Fibroblast of lung (primary cell): Measurements from ENCODE around the gene SHISAL1. TPM values are rescaled to one million over a fixed set of nuclear protein-coding genes. Genes with fewer than 3 reads are reported as not detected.

ENCODE experiments used
- DNase-seq, 2 donors: peaks; one replicate each; pipeline versions ENCODE4 v3.0.0 to v3.0.0-alpha.2; 2010; ENCODE audit warnings: low read depth in 2 of 2
- H2AFZ ChIP-seq: 2 replicates; pipeline ENCODE4 v1.5.1; 2012; ENCODE audit warnings: low read length, control low read depth, inconsistent platforms
- H3K27ac ChIP-seq: 2 replicates; pipeline ENCODE4 v1.5.1; 2011; ENCODE audit warnings: low read length, control low read depth; ENCODE audit not compliant: insufficient read depth
- H3K27me3 ChIP-seq: 2 replicates; pipeline ENCODE4 v1.5.1; 2011; ENCODE audit warnings: mild to moderate bottlenecking, low read length; ENCODE audit not compliant: control insufficient read depth, insufficient read depth
- H3K36me3 ChIP-seq: 2 replicates; pipeline ENCODE4 v1.5.1; 2011; ENCODE audit warnings: low read length; ENCODE audit not compliant: control insufficient read depth, insufficient read depth
- H3K4me1 ChIP-seq: 2 replicates; pipeline ENCODE4 v1.5.1; 2011; ENCODE audit warnings: low read length; ENCODE audit not compliant: control insufficient read depth, insufficient read depth; ENCODE audit errors: extremely low read depth
- H3K4me2 ChIP-seq: 2 replicates; pipeline ENCODE4 v1.5.1; 2011; ENCODE audit warnings: low read length, control low read depth; ENCODE audit not compliant: insufficient read depth; ENCODE audit errors: extremely low read depth
- H3K4me3 ChIP-seq, 4 experiments: fragments of 200-600 bp in 1 of 4; sonication (generic) in 1 of 4; replicated peaks in 1 of 4; 2 replicates each; pipeline ENCODE4 v1.5.1; 2011 to 2016; ENCODE audit warnings: low read length in 4 of 4, low read depth in 3 of 4, mild to moderate bottlenecking in 3 of 4, control low read depth in 2 of 4, inconsistent platforms in 1 of 4, mixed read lengths in 1 of 4; ENCODE audit not compliant: insufficient read depth in 1 of 4; ENCODE audit errors: control extremely low read depth in 1 of 4
- H3K79me2 ChIP-seq: 2 replicates; pipeline ENCODE4 v1.5.1; 2012; ENCODE audit warnings: mild to moderate bottlenecking, low read length, inconsistent platforms; ENCODE audit not compliant: control insufficient read depth, insufficient read depth
- H3K9ac ChIP-seq: 2 replicates; pipeline ENCODE4 v1.5.1; 2011; ENCODE audit warnings: mild to moderate bottlenecking, low read length, control low read depth; ENCODE audit not compliant: insufficient read depth
- H3K9me3 ChIP-seq: 2 replicates; pipeline ENCODE4 v1.5.1; 2012; ENCODE audit warnings: low read depth, low read length; ENCODE audit not compliant: control insufficient read depth, insufficient read depth
- H4K20me1 ChIP-seq: 2 replicates; pipeline ENCODE4 v1.5.1; 2011; ENCODE audit warnings: low read length; ENCODE audit not compliant: control insufficient read depth, insufficient read depth; ENCODE audit errors: extremely low read depth
- CTCF ChIP-seq, 2 donors: IDR thresholded peaks in 1 of 2; conservative IDR thresholded peaks in 1 of 2; 1 replicate in 1 of 2; 2 replicates in 1 of 2; pipeline ENCODE4 v1.5.1; 2011 to 2012; ENCODE audit warnings: low read length in 2 of 2, control low read depth in 1 of 2, inconsistent platforms in 1 of 2, low read depth in 1 of 2, mild to moderate bottlenecking in 1 of 2
- EZH2 ChIP-seq: IDR thresholded peaks from 2 replicates; pipeline ENCODE4 v1.5.1; 2012; ENCODE audit warnings: low read length, control low read depth, mild to moderate bottlenecking; ENCODE audit errors: missing control alignments
- polyA plus RNA-seq, 2 donors: library from polyadenylated mRNA; depleted of rRNA in 1 of 2; stranded (reverse) in 1 of 2; unstranded in 1 of 2; fragments of >200 nt; gene quantifications; 2 replicates each; pipeline ENCODE4 v1.2.1, GENCODE V29; 2011 to 2012; ENCODE audit warnings: missing spikeins in 1 of 2
- total RNA-seq: library from RNA; depleted of rRNA; stranded (reverse); fragments of >200 nt; gene quantifications from 2 replicates; pipeline ENCODE4 v1.2.1, GENCODE V29; 2014

The SHISAL1 gene
- total and polyA plus RNA-seq, 2 donors (not counting 1 experiment from before 2014, with no cell fraction given) = 0.73 to 3.5 TPM

GRCh38 chr22:44348971-44349560 is 36.3 kb upstream of the SHISAL1 start:
- H3K4me1 ChIP-seq = peaks cover 15% of the 10 kb centered on the region
- no peak overlapping the region for H2AFZ ChIP-seq
- DNase-seq = peak in 1 of 2 donors; percentile 54
- H4K20me1 ChIP-seq = no peaks in the 10 kb centered on the region
- H3K9ac ChIP-seq = no peak overlapping the region
- peaks cover 5% of the 10 kb centered on the region for H3K27me3 ChIP-seq
- H3K79me2 ChIP-seq = no peaks in the 10 kb centered on the region
- H3K36me3 ChIP-seq = no peaks in the 10 kb centered on the region
- no peaks in the 10 kb centered on the region for H3K9me3 ChIP-seq
- H3K4me3 ChIP-seq = no peak overlapping the region
- no peak overlapping the region for H3K27ac ChIP-seq
- TF ChIP-seq EZH2 (no peak), CTCF (conservative IDR thresholded peaks at IDR 0.05 in 1 of 2, IDR thresholded peaks at IDR 0.05 in 1 of 2; ENCODE audit: low read depth in 1 of 2, low read length in 2 of 2) (no peak)
- no peak overlapping the region for H3K4me2 ChIP-seq

- Histone ChIP-seq H3K9ac (no peak overlapping the region), H3K27me3 (peaks cover 12% of the 10 kb centered on the region), H3K4me1 (peaks cover 15% of the 10 kb centered on the region), H4K20me1 (no peaks in the 10 kb centered on the region), H3K36me3 (no peaks in the 10 kb centered on the region), H2AFZ (no peak overlapping the region), H3K27ac (no peak overlapping the region), H3K9me3 (no peaks in the 10 kb centered on the region), H3K4me2 (no peak overlapping the region), H3K79me2 (no peaks in the 10 kb centered on the region), H3K4me3 (no peak overlapping the region)
- DNase-seq = no peak
- no peak for TF ChIP-seq CTCF (conservative IDR thresholded peaks at IDR 0.05 in 1 of 2, IDR thresholded peaks at IDR 0.05 in 1 of 2; ENCODE audit: low read depth in 1 of 2, low read length in 2 of 2)
- TF ChIP-seq EZH2 = no peak
Measured at GRCh38 chr22:44347549-44347948, 34.8 kb upstream of the SHISAL1 start.

- H3K4me1 ChIP-seq = peaks cover 11% of the 10 kb centered on the region
- no peaks in the 10 kb centered on the region for H3K9me3 ChIP-seq
- H3K27ac ChIP-seq = no peak overlapping the region
- TF ChIP-seq EZH2 (no peak), CTCF (conservative IDR thresholded peaks at IDR 0.05 in 1 of 2, IDR thresholded peaks at IDR 0.05 in 1 of 2; ENCODE audit: low read depth in 1 of 2, low read length in 2 of 2) (no peak)
- H3K79me2 ChIP-seq = no peaks in the 10 kb centered on the region
- H4K20me1 ChIP-seq = no peaks in the 10 kb centered on the region
- H3K36me3 ChIP-seq = no peaks in the 10 kb centered on the region
- H3K27me3 ChIP-seq = peaks cover 12% of the 10 kb centered on the region
- DNase-seq = peak in 1 of 2 donors; percentile 44
- no peak overlapping the region for H3K4me2 ChIP-seq
- H2AFZ ChIP-seq = no peak overlapping the region
- no peak overlapping the region for H3K9ac ChIP-seq
- no peak overlapping the region for H3K4me3 ChIP-seq
Measured at GRCh38 chr22:44347080-44347479, 34.3 kb upstream of the SHISAL1 start.
